Measurements from ENCODE around the gene ETNPPL.

DNA sequence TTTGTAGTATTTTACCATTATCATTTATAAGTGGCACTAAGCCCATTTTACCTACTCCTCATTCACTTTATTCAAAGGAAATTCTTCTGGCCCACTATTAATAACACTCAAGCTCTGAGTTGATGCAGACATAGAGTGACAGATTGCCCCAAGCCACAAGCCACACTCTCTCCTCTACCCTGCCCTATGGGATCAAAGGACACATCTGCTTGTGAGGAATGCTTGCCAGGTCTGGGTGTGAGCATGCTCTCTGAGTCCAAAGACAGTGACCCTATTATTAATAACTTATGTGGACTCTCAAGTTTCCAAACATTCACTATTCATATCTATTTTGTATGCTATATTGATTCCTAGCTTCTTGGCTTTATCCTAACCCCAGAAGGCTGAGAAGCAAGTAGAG lies 18.5 kb downstream of the ETNPPL start:
- TF ChIP-seq EZH2phosphoT487 (IDR thresholded peaks at IDR 0.05), result no peak
- no peak for TF ChIP-seq CTCF (IDR thresholded peaks at IDR 0.05)

All from neural progenitor cell (in vitro differentiated cells).